IMR-90 (cell line): ENCODE data around the gene NEK8. TPM values are rescaled to one million over a fixed set of nuclear protein-coding genes. Genes with fewer than 3 reads are reported as not detected.

Experiments used
- ATAC-seq: fragments of 200-7000 bp; cut with Tn5 transposase; 2 replicates; pipeline ENCODE4 v1.9.1; 2020; ENCODE audit warnings: low read depth, mild to moderate bottlenecking, moderate library complexity
- BruUV-seq: library from RNA; stranded (reverse); fragments of 400-500 nt; replicated peaks from 2 replicates; lab custom pipeline; 2021; lab: Mats Ljungman, UMichigan
- CTCF ChIA-PET: fragments of 300-600 bp; formaldehyde crosslinking; extraction: SDS; loops from one replicate; lab custom pipeline; 2021; ENCODE audit warnings: antibody characterized with exemption; lab: Yijun Ruan, JAX
- POLR2A ChIA-PET: fragments of 300-600 bp; sonication (Branson Sonifier 250); formaldehyde crosslinking; loops from one replicate; lab custom pipeline; 2022; ENCODE audit warnings: antibody characterized with exemption; ENCODE audit not compliant: unreplicated experiment; lab: Charles Lee
- DNase-seq: peaks from one replicate; pipeline ENCODE4 v3.0.0; 2013
- H2AFZ ChIP-seq: replicated peaks from 2 replicates; pipeline ENCODE3; 2013; ENCODE audit warnings: low read length, mild to moderate bottlenecking; ENCODE audit not compliant: poor library complexity
- H2AK5ac ChIP-seq: 2 replicates; pipeline ENCODE4 v1.6.1; 2013; ENCODE audit warnings: low read depth, low read length, inconsistent platforms
- H2AK9ac ChIP-seq: replicated peaks from 2 replicates; pipeline ENCODE3; 2013; ENCODE audit warnings: mild to moderate bottlenecking, low read depth, low read length, moderate library complexity; ENCODE audit not compliant: poor library complexity
- H2BK120ac ChIP-seq: 2 replicates; pipeline ENCODE4 v1.6.1; 2013; ENCODE audit warnings: low read depth, low read length, inconsistent platforms
- H2BK15ac ChIP-seq: 3 replicates; pipeline ENCODE4 v1.6.1; 2013; ENCODE audit warnings: low read depth, low read length, inconsistent platforms
- H2BK20ac ChIP-seq: 2 replicates; pipeline ENCODE4 v1.6.1; 2013; ENCODE audit warnings: low read depth, mild to moderate bottlenecking, inconsistent platforms, low read length, moderate library complexity
- H2BK5ac ChIP-seq: 2 replicates; pipeline ENCODE4 v1.6.1; 2013; ENCODE audit warnings: mild to moderate bottlenecking, low read depth, low read length, inconsistent platforms; ENCODE audit not compliant: poor library complexity, severe bottlenecking
- H3K14ac ChIP-seq: replicated peaks from 2 replicates; pipeline ENCODE4 v1.6.1; 2013; ENCODE audit warnings: low read depth, low read length, inconsistent platforms
- H3K18ac ChIP-seq: 2 replicates; pipeline ENCODE4 v1.6.1; 2013; ENCODE audit warnings: low read depth, low read length, control low read depth
- H3K23ac ChIP-seq: 2 replicates; pipeline ENCODE4 v1.6.1; 2013; ENCODE audit warnings: low read depth, low read length, inconsistent platforms
- H3K27ac ChIP-seq: 2 replicates; pipeline ENCODE4 v1.5.1; 2013; ENCODE audit warnings: mild to moderate bottlenecking, control low read depth, low read length; ENCODE audit not compliant: insufficient read depth
- H3K27me3 ChIP-seq: 2 replicates; pipeline ENCODE4 v1.6.1; 2013; ENCODE audit warnings: low read length; ENCODE audit not compliant: control insufficient read depth, insufficient read depth
- H3K36me3 ChIP-seq: 2 replicates; pipeline ENCODE4 v1.6.1; 2013; ENCODE audit warnings: low read length, mixed read lengths; ENCODE audit not compliant: control insufficient read depth, insufficient read depth
- H3K4ac ChIP-seq: 2 replicates; pipeline ENCODE4 v1.6.1; 2013; ENCODE audit warnings: low read depth, low read length, inconsistent platforms
- H3K4me1 ChIP-seq: 2 replicates; pipeline ENCODE4 v1.6.1; 2013; ENCODE audit warnings: low read length, mixed read lengths; ENCODE audit not compliant: control insufficient read depth, insufficient read depth
- H3K4me2 ChIP-seq: 2 replicates; pipeline ENCODE4 v1.6.1; 2013; ENCODE audit warnings: low read depth, mild to moderate bottlenecking, control low read depth, low read length, moderate library complexity
- H3K4me3 ChIP-seq: 2 replicates; pipeline ENCODE4 v1.5.1; 2013; ENCODE audit warnings: low read depth, mild to moderate bottlenecking, control low read depth, low read length, moderate library complexity; ENCODE audit not compliant: insufficient read depth
- H3K56ac ChIP-seq: 2 replicates; pipeline ENCODE4 v1.6.1; 2013; ENCODE audit warnings: low read length, inconsistent platforms; ENCODE audit not compliant: insufficient read depth; ENCODE audit errors: extremely low read depth
- H3K79me1 ChIP-seq, 2 experiments: 2 replicates each; pipeline ENCODE4 v1.6.1; 2013; ENCODE audit warnings: low read length in 2 of 2, inconsistent platforms in 1 of 2, low read depth in 1 of 2
- H3K9ac ChIP-seq: 2 replicates; pipeline ENCODE4 v1.6.1; 2013; ENCODE audit warnings: low read depth, low read length, control low read depth
- H3K9me1 ChIP-seq: 2 replicates; pipeline ENCODE4 v1.6.1; 2013; ENCODE audit warnings: low read length, inconsistent platforms; ENCODE audit not compliant: insufficient read depth
- H3K9me3 ChIP-seq: 2 replicates; pipeline ENCODE4 v1.6.1; 2013; ENCODE audit warnings: low read length; ENCODE audit not compliant: control insufficient read depth, insufficient read depth
- H4K20me1 ChIP-seq: 2 replicates; pipeline ENCODE4 v1.6.1; 2013; ENCODE audit warnings: low read length, inconsistent platforms; ENCODE audit not compliant: insufficient read depth
- H4K5ac ChIP-seq: 2 replicates; pipeline ENCODE4 v1.6.1; 2013; ENCODE audit warnings: mild to moderate bottlenecking, low read depth, low read length, control low read depth
- H4K8ac ChIP-seq, 2 experiments: 2 replicates each; pipeline ENCODE4 v1.6.1; 2013; ENCODE audit warnings: low read depth in 2 of 2, low read length in 2 of 2, control low read depth in 1 of 2, inconsistent platforms in 1 of 2
- H4K91ac ChIP-seq: 2 replicates; pipeline ENCODE4 v1.6.1; 2013; ENCODE audit warnings: low read depth, low read length, inconsistent platforms; ENCODE audit not compliant: insufficient read depth
- BHLHE40 ChIP-seq: fragments of 150-350 bp; IDR thresholded peaks from 2 replicates; pipeline ENCODE4 v1.6.1; 2016; ENCODE audit warnings: mild to moderate bottlenecking, low read depth, low read length
- CEBPB ChIP-seq: IDR thresholded peaks from 2 replicates; pipeline ENCODE4 v1.6.1; 2012; ENCODE audit warnings: low read depth, low read length, improper control_type of control experiment
- CHD1 ChIP-seq: IDR thresholded peaks from 2 replicates; pipeline ENCODE4 v1.6.1; 2012; ENCODE audit warnings: low read depth, low read length, improper control_type of control experiment
- ELK1 ChIP-seq: fragments of 150-350 bp; IDR thresholded peaks from 2 replicates; pipeline ENCODE4 v1.6.1; 2016; ENCODE audit warnings: low read depth, mild to moderate bottlenecking, low read length, moderate library complexity, borderline replicate concordance
- MAFK ChIP-seq: IDR thresholded peaks from 2 replicates; pipeline ENCODE4 v1.6.1; 2012; ENCODE audit warnings: low read depth, low read length, improper control_type of control experiment
- MXI1 ChIP-seq: IDR thresholded peaks from 2 replicates; pipeline ENCODE4 v1.6.1; 2012; ENCODE audit warnings: low read depth, mild to moderate bottlenecking, low read length, moderate library complexity, borderline replicate concordance
- NFE2L2 ChIP-seq: fragments of 150-350 bp; IDR thresholded peaks from 2 replicates; pipeline ENCODE4 v1.6.1; 2016; ENCODE audit warnings: low read depth, mild to moderate bottlenecking, low read length
- RAD21 ChIP-seq: IDR thresholded peaks from 2 replicates; pipeline ENCODE4 v1.6.1; 2012; ENCODE audit warnings: low read length, improper control_type of control experiment
- SMC3 ChIP-seq: fragments of 150-350 bp; IDR thresholded peaks from 2 replicates; pipeline ENCODE4 v1.6.1; 2016; ENCODE audit warnings: low read depth, mild to moderate bottlenecking, antibody characterized with exemption, low read length, moderate library complexity
- WGBS, 2 experiments: methylation state at CpG; one replicate each; pipeline versions ENCODE4 v1.1.5 to v1.1.7; 2013; ENCODE audit warnings: missing lambda C conversion rate in 2 of 2; ENCODE audit not compliant: insufficient read length in 1 of 2; ENCODE audit errors: extremely low coverage in 2 of 2; 5-methylcytosine and 5-hydroxymethylcytosine counted together
- dilution Hi-C: fragments of 300-500 bp; cut with HindIII; formaldehyde crosslinking; loops from one replicate; pipeline ENCODE4 v1.14.3; 2018; ENCODE audit warnings: low sequenced_read_pairs; ENCODE audit not compliant: unreplicated experiment
- in situ Hi-C: fragments of 300-500 bp; cut with MboI; formaldehyde crosslinking; loops from 3 replicates; pipeline ENCODE4 v1.14.3; 2019; ENCODE audit warnings: low sequenced_read_pairs, inconsistent platforms, mixed read lengths
- intact Hi-C: fragments of 100-400 bp; cut with micrococcal nuclease; formaldehyde crosslinking; loops from 2 replicates; pipeline ENCODE4 v1.10.0; 2022
- polyA plus RNA-seq, 3 experiments: library from polyadenylated mRNA; depleted of rRNA; stranded (reverse); fragments of >200 nt; gene quantifications; 2 replicates each; pipeline ENCODE4 v1.2.3, GENCODE V29; 2012; ENCODE audit warnings: low replicate concordance in 1 of 3
- total RNA-seq: library from RNA; depleted of rRNA; stranded (reverse); fragments of >200 nt; gene quantifications from 2 replicates; pipeline ENCODE4 v1.2.3, GENCODE V29; 2012

The NEK8 gene
- total and polyA plus RNA-seq, 2 of the 4 experiments (the other 2 are of a cell fraction): 4.6 to 5.2 TPM

- POLR2A ChIA-PET: no interaction called here
- dilution Hi-C loops: no loop called here
- peaks cover 81% of the 10 kb centered on the region for H3K36me3 ChIP-seq
These were observed 45.9 kb upstream of the NEK8 start for GRCh38 chr17:28682655-28683054.

More at GRCh38 chr17:28682655-28683054, 45.9 kb upstream of the NEK8 start:
- TF ChIP-seq ELK1 (no peak), RAD21 (no peak), BHLHE40 (no peak), CEBPB (no peak), MXI1 (no peak), MAFK (no peak), NFE2L2 (no peak), SMC3 (no peak), CHD1 (no peak)
- Histone ChIP-seq H4K91ac (no peak overlapping the region), H2BK5ac (no peak overlapping the region), H3K4me2 (no peak overlapping the region), H3K4ac (no peak overlapping the region), H3K9me3 (no peaks in the 10 kb centered on the region), H3K9ac (no peak overlapping the region), H2AFZ (no peak overlapping the region), H3K56ac (no peak overlapping the region), H4K20me1 (no peaks in the 10 kb centered on the region), H3K23ac (no peak overlapping the region), H3K9me1 (no peaks in the 10 kb centered on the region), H3K27ac (no peak overlapping the region), H3K27me3 (no peaks in the 10 kb centered on the region), H3K79me1 (peaks cover 0 to 13% of the 10 kb centered on the region in 2 experiments; a peak in 2 of 4 replicates), H3K14ac (no peak overlapping the region), H3K4me3 (no peak overlapping the region), H3K4me1 (no peaks in the 10 kb centered on the region), H2AK9ac (no peak overlapping the region), H4K5ac (no peak overlapping the region), H2BK20ac (no peak overlapping the region), H2BK15ac (no peak overlapping the region), H2BK120ac (no peak overlapping the region), H4K8ac (no peak overlapping the region), H2AK5ac (no peak overlapping the region), H3K18ac (no peak overlapping the region)
- BruUV-seq: no TSS peak
- DNase-seq (no peak), ATAC-seq (no peak)
- CTCF ChIA-PET: no interaction called here
- intact Hi-C loops (no loop called here), in situ Hi-C loops (no loop called here)
- no CpG with 5 or more reads among the region's 11 CpGs for WGBS, 2 experiments
